SK-N-MC (cell line): ENCODE measurements around the gene GUCY1A2.
"Not testable (repeated sequence)": the region's sequence is repeated elsewhere in the genome, so short reads cannot be mapped to it uniquely, and the experiment has no call there.

Source experiments
- DNase-seq: peaks from one replicate; pipeline ENCODE4 v3.0.0-alpha.2; 2011; ENCODE audit warnings: low read depth, low spot score
- H3K27ac ChIP-seq: fragments of 200-600 bp; sonication (generic); 2 replicates; pipeline ENCODE4 v1.5.1; 2016; ENCODE audit warnings: mixed run types
- H3K36me3 ChIP-seq: fragments of 200-600 bp; sonication (generic); 2 replicates; pipeline ENCODE4 v1.6.1; 2017; ENCODE audit warnings: antibody characterized with exemption, low read length, mixed read lengths; ENCODE audit not compliant: insufficient read depth
- H3K4me3 ChIP-seq: fragments of 200-600 bp; sonication (generic); 2 replicates; pipeline ENCODE4 v1.5.1; 2016
- H3K9ac ChIP-seq: fragments of 200-600 bp; sonication (generic); 2 replicates; pipeline ENCODE4 v1.8.0; 2017; ENCODE audit warnings: mixed run types, mixed read lengths; ENCODE audit not compliant: insufficient read length
- H3K9me3 ChIP-seq: fragments of 200-600 bp; sonication (generic); 2 replicates; pipeline ENCODE4 v1.6.1; 2017; ENCODE audit warnings: low read depth, mild to moderate bottlenecking, antibody characterized with exemption, low read length, moderate library complexity, mixed read lengths
- EZH2 ChIP-seq: fragments of 200-600 bp; sonication (generic); IDR thresholded peaks from one replicate; pipeline ENCODE4 v1.6.1; 2017; ENCODE audit warnings: antibody characterized with exemption
- FOXP2 ChIP-seq: optimal IDR thresholded peaks from 2 replicates; pipeline ENCODE3; 2011; ENCODE audit warnings: mild to moderate bottlenecking, moderate library complexity; ENCODE audit not compliant: insufficient read depth; ENCODE audit errors: extremely low read length, control extremely low read depth
- POLR2AphosphoS5 ChIP-seq: IDR thresholded peaks from 2 replicates; pipeline ENCODE4 v1.6.1; 2012; ENCODE audit warnings: mild to moderate bottlenecking, low read depth, low read length, borderline replicate concordance

Gene GUCY1A2

GRCh38 chr11:106818443-106818842 is 199.8 kb downstream of the GUCY1A2 start:
- no peaks in the 10 kb centered on the region for H3K9me3 ChIP-seq
- no peak for DNase-seq
- H3K9ac ChIP-seq: no peak overlapping the region
- no peaks in the 10 kb centered on the region for H3K36me3 ChIP-seq
- H3K27ac ChIP-seq: no peak overlapping the region
- TF ChIP-seq FOXP2 (no peak), EZH2 (no peak), POLR2AphosphoS5 (no peak)
- no peak overlapping the region for H3K4me3 ChIP-seq

- H3K36me3 ChIP-seq: no peaks in the 10 kb centered on the region
- H3K9ac ChIP-seq: no peak overlapping the region
- no peak overlapping the region for H3K27ac ChIP-seq
- DNase-seq: no peak
- no peaks in the 10 kb centered on the region for H3K9me3 ChIP-seq
- no peak for TF ChIP-seq FOXP2
- no peak overlapping the region for H3K4me3 ChIP-seq
These were observed 203.1 kb downstream of the GUCY1A2 start for GRCh38 chr11:106815209-106815608.

GRCh38 chr11:106813806-106814205 is 204.5 kb downstream of the GUCY1A2 start:
- H3K4me3 ChIP-seq: no peak overlapping the region
- no peak for TF ChIP-seq POLR2AphosphoS5
- TF ChIP-seq FOXP2: no peak
- TF ChIP-seq EZH2: no peak
- no peak overlapping the region for H3K9ac ChIP-seq
- H3K36me3 ChIP-seq: no peaks in the 10 kb centered on the region
- H3K9me3 ChIP-seq: no peaks in the 10 kb centered on the region
- no peak overlapping the region for H3K27ac ChIP-seq
- DNase-seq: no peak

GRCh38 chr11:106794058-106794457 is 224.2 kb downstream of the GUCY1A2 start:
- Histone ChIP-seq H3K36me3 (no peaks in the 10 kb centered on the region), H3K27ac (no peak overlapping the region), H3K4me3 (no peak overlapping the region), H3K9me3 (no peaks in the 10 kb centered on the region), H3K9ac (no peak overlapping the region)
- no peak for DNase-seq
- no peak for TF ChIP-seq FOXP2
- TF ChIP-seq POLR2AphosphoS5: no peak
- TF ChIP-seq EZH2: no peak

- DNase-seq: no peak
- TF ChIP-seq POLR2AphosphoS5: no peak
- TF ChIP-seq FOXP2: no peak
- TF ChIP-seq EZH2: no peak
- no peak overlapping the region for H3K27ac ChIP-seq
- H3K9me3 ChIP-seq: no peaks in the 10 kb centered on the region
- H3K36me3 ChIP-seq: no peaks in the 10 kb centered on the region
- H3K4me3 ChIP-seq: no peak overlapping the region
- no peak overlapping the region for H3K9ac ChIP-seq
These were observed 228.9 kb downstream of the GUCY1A2 start for GRCh38 chr11:106789406-106789805.

GRCh38 chr11:106787454-106787853 is 230.8 kb downstream of the GUCY1A2 start:
- H3K4me3 ChIP-seq: no peak overlapping the region
- no peaks in the 10 kb centered on the region for H3K36me3 ChIP-seq
- H3K27ac ChIP-seq: no peak overlapping the region
- H3K9me3 ChIP-seq: no peaks in the 10 kb centered on the region
- no peak for DNase-seq
- no peak overlapping the region for H3K9ac ChIP-seq
- TF ChIP-seq EZH2 (no peak), FOXP2 (no peak), POLR2AphosphoS5 (no peak)

GRCh38 chr11:106785913-106786650 is 232.2 kb downstream of the GUCY1A2 start:
- H3K9ac ChIP-seq: no peak overlapping the region
- no peaks in the 10 kb centered on the region for H3K9me3 ChIP-seq
- TF ChIP-seq FOXP2: no peak
- TF ChIP-seq EZH2: no peak
- no peak for TF ChIP-seq POLR2AphosphoS5
- H3K36me3 ChIP-seq: no peaks in the 10 kb centered on the region
- H3K4me3 ChIP-seq: no peak overlapping the region
- no peak for DNase-seq
- no peak overlapping the region for H3K27ac ChIP-seq

- H3K36me3 ChIP-seq, H3K9me3 ChIP-seq, DNase-seq, H3K27ac ChIP-seq, H3K4me3 ChIP-seq, H3K9ac ChIP-seq: not testable (repeated sequence)
These were observed 241.0 kb downstream of the GUCY1A2 start for GRCh38 chr11:106777302-106777701.

- Histone ChIP-seq H3K4me3 (no peak overlapping the region), H3K9ac (no peak overlapping the region), H3K27ac (peak overlapping the region; percentile 5; the same call in 1 of the 2 replicates), H3K9me3 (no peaks in the 10 kb centered on the region), H3K36me3 (no peaks in the 10 kb centered on the region)
- TF ChIP-seq EZH2 (no peak), POLR2AphosphoS5 (no peak), FOXP2 (no peak)
- no peak for DNase-seq
These were observed 247.7 kb downstream of the GUCY1A2 start for GRCh38 chr11:106770489-106771085.
